HG02763 (cell line): Measurements from ENCODE around the gene NEUROD2.

Experiments
- ATAC-seq: cut with Tn5 transposase; IDR thresholded peaks from one replicate; pipeline ENCODE4 v1.9.1; 2021; ENCODE audit warnings: mild to moderate bottlenecking, moderate library complexity; ENCODE audit not compliant: unreplicated experiment

The NEUROD2 gene

DNA sequence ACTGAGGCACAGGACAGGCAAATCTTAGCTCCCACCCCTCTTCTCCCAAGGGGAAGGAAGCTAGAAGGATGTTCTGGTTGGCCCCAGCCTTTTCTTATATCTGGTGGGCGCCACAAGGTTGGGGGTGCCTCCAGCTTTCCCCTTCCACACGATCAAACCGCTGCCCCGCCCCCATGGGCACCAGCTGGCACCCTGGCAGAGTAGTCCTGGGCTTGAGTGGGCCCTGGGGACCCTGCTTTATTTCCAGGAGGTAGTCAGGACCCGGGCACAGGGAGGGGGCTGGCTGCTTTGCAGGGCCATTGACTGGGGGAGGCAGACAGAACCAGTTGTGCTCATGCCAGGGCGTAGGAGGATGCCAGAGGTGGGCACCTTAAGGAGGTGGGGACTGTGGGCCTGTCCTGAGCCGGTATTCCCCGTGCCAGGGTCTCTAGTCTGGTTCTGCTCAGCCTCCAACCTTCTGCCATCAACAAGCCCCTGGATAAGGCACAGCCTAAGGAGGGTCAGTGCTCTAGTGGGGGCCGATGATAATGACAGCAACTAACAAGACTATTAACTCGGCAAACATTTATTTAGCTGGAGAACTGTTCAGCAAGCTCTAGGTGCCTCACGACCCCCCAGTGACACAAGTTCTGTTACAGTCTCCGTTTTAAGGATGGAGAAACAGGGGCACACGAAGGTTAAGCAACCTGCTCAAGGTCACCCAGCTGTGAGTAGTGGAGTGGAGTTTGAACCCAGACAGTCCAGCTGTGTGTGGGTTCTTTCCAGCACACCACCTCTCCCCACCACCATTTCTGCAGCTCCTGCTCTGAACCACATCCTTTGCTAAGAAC lies 11.5 kb upstream of the NEUROD2 start:
- no peak for ATAC-seq

DNA sequence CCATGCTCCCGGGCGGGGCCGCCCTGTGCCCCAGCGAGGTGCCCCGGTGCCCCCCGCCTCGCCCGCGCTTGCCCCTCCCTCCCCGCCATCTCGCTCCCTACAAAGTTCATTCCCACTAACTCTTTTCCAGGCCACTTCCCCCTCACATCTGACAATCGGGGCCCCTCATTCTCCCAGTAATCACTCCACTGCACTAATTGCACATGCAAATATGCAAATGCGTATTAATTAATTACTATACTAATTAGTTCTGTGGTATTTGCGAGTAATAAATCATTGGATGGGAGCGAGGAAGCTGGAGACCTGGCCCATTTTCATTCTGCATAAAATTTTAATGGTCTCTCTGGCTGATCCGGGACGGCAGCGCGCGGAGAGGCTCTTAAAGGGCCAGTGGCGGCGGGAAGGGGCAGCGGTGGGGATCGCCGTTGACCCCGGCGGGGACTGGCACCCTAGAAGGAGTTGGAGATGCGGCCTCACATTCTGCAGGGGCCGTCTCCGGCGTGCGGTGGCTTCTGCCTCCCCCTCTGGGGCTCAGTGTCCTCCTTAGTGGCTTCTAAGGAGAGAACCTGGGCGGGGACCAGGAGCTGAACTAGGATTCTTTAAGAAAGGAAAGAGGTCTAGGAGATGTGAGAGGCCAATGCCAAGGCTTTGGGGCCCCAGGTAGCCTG lies 10.7 kb upstream of the NEUROD2 start:
- no peak for ATAC-seq

DNA sequence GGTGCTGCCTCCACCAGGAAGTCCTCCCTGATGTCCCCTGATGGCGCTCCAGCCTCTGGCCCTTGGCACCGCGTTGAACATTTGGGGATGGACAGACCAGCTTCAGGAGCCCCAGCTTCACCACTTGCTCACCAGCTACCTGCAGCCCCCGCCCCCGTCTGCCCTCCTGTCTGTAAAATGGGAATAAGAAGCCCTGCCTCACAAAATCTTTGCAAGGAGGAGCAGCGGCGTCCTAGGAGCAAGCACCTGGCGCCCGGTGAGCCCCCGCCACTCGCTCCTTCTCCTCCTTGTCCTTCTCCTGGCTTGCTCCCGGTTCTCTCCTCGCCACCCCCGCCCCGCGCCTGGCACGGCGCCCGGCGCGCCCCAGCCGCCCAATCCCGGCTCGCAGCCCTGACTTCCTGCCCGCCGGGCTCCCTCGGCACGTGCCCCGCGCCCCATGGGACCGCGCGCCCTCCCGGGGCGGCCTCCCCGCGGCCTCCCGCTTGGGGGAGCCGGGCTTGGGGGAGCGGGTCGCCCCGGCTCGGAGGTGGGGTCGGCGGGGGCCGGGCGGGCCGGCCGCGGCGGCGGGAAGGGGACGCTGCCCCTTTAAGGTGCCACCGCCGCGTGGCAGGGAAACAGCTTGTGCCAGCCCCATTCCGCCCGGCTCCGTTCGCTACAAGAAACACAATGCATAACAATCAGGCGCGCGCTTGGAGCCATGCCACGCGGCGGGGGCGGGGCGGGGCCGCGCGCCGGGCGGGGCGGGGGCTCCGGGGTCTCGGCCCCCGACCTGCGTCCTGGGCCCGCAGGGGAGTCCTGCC lies 9.9 kb upstream of the NEUROD2 start:
- ATAC-seq = no peak

DNA sequence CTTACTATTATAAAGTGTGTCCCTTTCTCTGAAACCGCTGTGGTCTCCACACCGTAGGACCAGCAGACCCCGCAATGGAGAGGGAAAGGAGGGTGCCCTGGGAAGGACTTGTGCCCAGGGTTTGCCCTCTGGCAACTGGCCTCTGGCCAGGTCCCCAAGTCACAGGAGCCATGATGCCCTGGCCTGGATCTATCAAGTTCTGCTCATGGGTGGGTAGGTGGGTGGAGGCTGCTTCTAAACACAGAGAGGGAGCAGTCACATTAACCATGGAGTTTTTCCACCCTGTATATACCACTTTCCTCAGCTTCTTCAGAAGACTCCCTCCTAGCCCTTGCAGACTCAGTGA lies 9.4 kb upstream of the NEUROD2 start:
- ATAC-seq = no peak

DNA sequence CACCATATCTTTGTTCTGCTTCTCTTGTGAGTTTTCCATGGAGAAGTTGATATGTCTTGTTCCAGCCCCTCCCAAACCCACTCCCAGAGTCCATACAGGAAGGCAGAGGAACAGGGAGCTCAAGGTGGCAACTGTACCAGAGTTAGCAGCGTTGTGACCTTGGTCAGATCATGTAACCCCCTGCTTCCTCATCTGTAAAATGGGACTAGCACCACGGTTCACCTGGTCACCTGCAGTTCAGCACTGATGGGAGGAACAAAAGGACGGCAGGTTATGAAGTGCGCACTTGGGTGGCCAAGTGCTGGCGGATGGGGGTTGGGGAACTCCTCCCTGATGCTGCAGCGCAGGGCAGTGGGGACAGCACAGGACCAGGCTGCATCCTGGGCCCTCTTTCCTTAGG lies 7.7 kb upstream of the NEUROD2 start:
- ATAC-seq = no peak

DNA sequence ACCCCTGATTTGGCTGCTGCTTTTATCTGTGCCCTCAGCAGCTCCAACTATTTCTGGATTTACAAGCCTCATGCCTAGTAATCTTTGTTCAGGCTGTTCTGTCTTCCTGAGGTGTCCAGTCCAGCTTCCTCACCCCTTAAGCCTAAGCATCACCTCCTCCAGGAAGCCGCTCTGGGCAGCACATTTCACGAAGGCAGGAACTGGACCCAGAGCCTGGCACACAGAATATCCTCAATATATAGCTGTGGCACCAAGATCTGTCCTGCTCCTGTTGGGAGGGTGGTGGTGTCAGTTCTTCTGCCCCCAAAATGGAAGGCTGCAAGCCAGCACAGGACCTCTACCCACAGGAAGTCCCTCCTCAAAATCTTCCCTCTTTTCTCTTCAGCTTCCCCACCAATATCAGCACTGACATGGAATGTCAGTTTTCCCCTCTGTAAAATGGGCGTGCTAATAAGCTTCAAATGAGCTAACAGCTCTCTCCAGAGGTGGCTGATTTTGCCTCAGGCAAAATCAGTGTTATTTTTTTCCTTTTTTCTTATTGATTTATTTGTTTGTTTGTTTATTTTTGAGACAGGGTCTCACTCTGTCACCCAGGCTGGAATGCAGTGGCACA lies 6.9 kb upstream of the NEUROD2 start:
- no peak for ATAC-seq

DNA sequence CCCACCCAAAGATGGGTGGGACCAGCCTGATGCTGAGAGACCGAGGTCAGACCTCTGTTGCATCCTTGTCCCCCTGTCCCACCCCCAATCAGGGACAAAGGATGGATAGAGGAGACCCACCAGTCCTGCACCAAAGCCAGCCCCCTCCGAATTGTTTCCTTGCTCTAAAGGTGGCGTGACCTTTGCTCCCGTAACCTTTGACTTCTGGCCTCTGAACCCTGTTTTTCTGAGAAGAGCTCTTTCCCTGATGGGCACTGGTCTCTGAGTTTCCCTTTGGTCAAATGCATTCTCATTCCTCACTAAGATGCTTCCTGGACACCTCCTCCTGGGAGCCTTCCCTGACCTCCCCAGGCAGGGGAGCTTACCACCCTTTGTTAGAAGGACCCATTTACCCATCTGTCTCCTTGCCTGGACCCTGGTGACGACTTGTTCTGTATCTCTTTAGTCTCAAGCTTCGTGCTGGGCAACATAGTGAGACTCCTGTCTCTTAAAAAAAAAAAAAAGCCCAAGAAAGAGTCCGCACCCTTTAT lies 5.3 kb upstream of the NEUROD2 start:
- ATAC-seq = no peak

DNA sequence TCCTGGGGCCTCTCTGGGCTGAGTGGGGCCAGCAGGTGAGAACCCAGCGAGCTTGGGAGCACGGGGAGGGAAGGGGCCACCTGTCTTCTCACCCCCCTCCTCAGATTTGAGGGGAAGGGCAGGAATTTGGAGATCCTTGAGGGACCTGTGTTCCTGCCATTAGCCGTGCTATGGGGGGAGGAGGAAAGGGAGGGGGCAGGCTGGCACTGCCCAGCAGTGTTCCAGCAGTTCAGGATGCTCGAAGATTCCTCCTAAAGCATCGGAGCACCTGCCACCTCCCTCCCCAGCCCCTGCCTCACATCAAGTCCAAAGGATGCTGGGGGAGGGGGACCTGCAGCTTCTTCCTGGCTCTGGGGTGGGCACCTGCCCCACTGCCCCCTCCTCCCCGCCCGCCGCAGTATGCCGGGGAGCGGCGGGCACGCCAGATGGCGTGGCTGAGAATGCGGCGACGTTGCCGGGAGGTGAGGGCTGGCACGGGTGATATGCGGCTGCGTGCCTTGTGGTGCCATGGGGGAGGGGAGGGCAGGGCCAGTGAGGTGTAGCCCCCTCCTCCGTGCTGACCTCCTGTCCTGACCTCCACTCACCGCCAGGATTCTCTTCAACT lies 4.7 kb upstream of the NEUROD2 start:
- no peak for ATAC-seq

DNA sequence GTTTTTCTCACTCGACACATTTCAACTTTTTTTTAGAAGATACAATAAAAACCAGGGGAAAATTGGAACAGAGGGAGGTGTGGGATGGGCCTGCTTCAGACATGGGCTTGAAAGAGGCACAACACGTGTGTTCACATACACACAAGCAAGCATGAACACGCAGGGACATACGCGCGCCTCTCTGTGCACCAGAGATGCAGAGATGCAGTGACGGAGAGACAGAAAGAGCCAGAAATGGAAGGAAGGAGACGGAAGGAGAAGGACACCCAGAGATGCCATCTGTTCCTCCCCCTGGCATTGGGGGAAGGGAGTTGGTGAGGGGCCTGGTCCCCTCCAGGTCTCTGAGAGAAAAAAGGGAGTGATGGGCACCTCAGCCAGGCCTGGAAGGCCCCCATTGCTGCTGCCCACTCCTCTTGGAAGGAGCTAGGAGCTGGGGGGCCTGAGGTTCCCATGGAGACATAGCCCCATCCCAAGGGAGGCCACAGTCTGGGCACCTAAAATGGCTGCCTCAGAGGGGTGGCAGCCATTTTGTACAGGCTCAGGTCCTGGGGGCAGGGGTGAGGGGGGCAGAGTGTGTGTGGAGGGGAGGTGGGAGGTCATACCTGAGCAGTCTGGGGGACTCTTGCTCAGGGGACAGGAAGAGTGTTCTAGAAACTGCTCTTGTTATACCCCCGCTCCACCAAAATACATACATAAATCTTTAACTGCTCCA lies 3.8 kb upstream of the NEUROD2 start:
- no peak for ATAC-seq

DNA sequence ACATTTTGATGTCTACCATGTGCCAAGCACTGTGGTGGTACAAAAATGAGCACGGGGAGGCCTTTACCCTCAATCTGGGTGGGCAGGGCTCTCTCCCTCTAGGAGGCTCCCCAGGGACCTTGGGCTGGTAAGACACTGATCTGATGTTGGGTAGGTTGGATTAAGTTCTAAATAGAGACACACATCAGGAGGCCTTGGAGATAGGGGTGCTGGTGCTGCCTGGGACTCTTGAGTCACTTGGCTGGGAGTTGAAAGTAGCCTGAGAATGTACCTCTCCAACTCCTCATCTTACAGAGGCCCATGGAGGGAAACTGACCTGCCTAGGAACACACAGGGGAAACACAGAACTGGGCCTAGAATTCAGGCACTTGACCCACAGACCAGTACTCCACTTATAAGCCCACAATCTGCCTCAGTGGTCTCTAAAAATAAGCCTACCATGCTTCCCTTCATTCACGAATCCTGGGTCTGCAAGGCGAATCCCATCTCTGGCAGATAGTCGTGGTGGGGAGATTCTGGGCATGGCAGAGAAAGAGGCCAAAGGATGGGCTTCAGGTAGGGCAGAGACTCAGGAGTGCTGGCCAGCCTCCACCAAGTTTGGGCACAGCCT lies 1.8 kb upstream of the NEUROD2 start:
- no peak for ATAC-seq

DNA sequence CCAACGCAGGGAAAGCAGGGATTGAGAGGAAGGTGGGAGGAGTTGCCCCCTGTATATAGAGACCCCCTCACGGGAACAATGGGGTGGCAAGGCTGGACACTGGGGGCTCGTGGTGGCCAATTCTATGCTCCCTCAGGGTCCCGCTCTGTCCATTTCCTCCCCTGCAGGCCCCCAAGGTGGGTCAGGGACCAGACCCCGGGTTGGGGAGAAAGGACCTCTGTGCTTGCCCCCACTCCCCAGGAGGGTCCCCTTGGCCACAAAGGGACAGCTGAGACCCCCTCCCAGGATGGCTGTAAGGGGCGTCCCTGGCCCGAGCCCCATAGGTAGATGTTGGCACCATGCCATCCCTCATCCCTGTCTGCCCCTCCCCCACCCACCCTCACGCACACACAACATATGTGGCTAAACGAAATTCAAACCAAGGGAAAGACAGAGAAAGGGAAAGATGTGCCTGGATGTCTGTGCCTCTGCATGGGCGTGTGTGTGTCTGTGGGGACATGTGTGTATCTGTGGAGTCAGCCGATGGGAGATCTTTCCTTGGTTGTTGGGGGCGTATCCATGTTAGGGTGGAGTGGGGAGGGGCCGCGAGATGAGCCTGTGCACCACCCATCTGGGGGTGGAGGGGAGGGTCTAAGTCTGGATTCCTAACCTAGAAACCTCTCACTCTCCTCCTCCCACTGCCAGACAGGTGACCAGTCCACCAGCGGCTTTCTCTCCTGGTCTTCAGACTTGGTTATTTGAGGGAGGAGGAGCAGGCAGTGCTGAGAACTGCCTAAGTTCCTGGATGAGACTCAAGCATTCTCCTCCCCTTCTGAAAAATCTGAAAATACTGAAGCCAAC lies 642 bp upstream of the NEUROD2 start:
- no peak for ATAC-seq

DNA sequence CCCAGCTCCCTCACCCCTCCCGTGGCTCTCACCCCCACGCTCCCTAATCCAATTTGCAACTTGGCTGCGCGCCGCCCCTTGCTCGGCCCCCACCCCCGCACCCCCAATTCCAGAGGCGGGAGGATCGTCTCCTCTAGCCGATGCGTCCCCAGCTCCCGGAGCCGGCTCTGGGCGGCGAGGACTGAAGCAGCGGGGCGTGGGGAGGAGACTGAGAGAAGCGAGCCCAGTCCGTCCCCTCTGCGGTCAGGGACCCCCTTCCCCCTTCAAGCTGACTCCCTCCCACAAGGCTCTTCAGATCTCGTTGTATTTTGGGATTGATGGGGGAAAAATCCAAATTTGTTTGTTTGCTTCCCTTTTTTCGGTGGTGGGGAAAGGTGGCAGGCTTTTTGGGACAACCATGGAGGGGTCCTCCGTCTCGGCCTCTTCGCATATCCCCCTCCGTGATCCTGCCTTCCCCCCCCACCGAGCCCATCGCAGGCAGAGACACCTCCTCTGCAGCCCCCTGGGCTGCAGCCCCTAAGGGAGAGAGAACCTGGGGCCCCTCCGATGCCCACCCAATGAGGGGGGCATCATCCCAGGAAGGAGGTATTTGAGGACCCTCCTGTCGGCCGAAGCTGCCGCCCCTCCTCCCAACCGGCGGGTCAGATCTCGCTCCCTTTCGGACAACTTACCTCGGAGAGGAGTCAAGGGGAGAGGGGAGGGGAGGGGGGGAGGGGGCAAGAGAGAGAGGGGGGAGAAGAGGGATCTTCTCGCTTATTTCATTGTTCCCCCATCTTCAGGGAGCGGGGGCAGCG lies 466 bp downstream of the NEUROD2 start:
- no peak for ATAC-seq

DNA sequence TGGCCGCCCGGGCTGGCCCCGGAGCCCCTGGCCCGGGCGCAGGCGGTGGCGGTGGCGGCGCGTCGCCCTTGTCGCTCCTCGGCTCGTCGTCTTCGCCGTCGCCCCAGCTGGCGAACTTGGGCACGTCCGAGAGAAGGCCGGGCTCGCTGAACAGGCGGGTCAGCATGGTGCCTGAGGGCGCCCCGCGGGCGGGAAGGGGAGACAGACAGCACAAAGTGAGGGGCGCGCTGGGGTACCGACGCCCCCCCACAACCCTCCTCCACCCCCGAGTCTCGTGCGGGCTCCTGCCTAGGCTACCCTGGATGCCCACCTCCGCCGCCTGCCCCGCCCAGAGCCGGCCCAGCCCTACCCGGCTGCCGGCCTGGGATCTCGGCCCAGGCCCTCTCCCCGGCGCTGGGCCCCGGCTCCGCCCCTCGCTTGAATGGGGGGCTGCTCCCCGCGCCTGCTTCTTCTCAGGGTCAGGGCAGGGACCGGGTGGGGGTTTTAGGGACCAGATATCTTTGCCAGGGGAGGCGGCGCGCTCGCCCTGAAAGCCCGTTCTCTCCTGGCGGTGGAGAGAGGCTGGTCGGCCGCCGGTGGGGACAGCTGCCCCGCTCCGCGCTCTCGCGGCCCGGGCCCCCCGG lies 1.2 kb downstream of the NEUROD2 start:
- no peak for ATAC-seq

DNA sequence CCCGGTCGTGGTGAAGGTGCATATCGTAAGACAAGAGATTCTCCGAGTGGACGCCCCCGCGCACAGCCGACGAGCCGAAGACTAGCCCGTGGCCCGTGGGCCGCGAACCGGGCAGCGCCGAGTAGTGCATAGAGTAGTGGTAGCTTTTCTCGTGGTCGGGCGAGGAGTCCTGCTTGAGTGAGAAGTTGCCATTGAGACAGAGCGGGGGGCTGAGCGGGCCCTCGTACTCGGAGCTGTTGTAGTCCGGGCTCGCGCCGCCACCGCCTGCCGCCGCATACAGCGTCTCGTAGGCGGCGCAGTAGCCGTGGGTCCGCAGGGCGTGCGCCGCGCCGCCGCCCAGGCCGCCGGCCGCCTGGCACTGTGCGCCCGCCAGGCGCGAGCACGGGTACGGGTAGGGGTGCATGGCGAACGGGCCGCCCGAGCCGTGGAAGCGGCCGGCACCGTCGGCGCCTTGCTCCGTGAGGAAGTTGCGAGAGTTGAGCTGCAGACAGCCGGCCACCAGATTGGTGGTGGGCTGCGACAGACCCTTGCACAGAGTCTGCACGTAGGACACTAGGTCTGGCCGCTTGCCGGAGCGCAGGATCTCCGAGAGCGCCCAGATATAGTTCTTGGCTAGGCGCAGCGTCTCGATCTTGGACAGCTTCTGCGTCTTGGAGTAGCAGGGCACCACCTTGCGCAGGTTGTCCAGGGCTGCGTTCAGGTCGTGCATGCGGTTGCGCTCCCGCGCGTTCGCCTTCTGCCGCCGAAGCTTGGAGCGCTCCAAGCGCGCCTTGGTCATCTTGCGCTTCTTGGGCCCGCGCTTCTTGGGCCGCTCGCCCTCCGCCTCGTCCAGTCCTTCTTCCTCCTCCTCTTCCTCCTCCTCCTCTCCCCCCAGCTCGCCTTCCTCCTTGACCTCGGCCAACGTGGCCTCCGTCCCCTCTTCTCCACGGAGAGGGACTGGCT lies 2.0 kb downstream of the NEUROD2 start:
- no peak for ATAC-seq

DNA sequence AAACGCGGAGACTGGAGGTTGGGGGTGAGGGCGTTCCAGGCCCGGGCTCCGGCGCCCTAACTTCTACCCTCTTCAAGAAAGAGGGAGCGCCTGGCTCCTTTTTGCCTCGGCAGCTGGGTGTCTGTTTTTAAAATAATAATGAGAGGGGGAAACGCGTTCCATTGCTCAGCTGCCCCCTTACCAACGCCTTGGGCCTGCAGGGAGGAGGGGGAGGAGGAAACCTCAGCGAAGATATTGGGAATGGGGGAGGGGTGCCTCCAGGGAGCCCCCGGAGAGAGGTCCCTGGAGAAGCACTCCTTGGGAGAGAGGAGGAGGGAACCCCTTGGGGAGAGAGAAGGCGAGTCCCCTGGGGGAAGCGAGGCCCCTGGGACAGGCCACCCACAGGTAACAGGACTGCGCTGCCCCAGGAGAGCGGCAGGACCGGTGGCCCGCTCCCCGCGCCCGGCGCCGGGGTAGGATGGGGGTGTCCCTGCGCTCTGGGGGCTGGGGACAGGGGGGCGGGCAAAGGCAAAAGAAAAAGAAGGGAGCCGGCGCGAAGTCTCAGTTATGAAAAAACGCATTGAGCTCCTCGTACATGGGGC lies 2.7 kb downstream of the NEUROD2 start:
- no peak for ATAC-seq
